Tongue (tissue), 2 donors: ENCODE data around the gene NDRG2. TPM values are rescaled to one million over a fixed set of nuclear protein-coding genes. Genes with fewer than 3 reads are reported as not detected.
"Not testable (repeated sequence)": the region's sequence is repeated elsewhere in the genome, so short reads cannot be mapped to it uniquely, and the experiment has no call there.

ENCODE experiments used
- DNase-seq: peaks from one replicate; pipeline ENCODE4 v3.0.0-alpha.2; 2015
- total RNA-seq: library from RNA; depleted of rRNA; stranded (reverse); fragments of >200 nt; gene quantifications from one replicate; pipeline ENCODE4 v1.2.3, GENCODE V29; 2014

The NDRG2 gene
- total RNA-seq, 1 donor from 2014 or later: 230 TPM

GRCh38 chr14:21033133-21033698 is 8.4 kb upstream of the NDRG2 start:
- DNase-seq: no peak

GRCh38 chr14:21032326-21033132 is 7.7 kb upstream of the NDRG2 start:
- no peak for DNase-seq

GRCh38 chr14:21030531-21030930 is 5.7 kb upstream of the NDRG2 start:
- no peak for DNase-seq

- no peak for DNase-seq
These were observed 5.1 kb upstream of the NDRG2 start, which contains the start of gene TPPP2 for GRCh38 chr14:21029917-21030316. Gene TPPP2 (plus strand): TSS chr14:21030217. CDS start chr14:21030582, 365 bp downstream.

- DNase-seq: no peak
These were observed 2.1 kb upstream of the NDRG2 start for GRCh38 chr14:21026988-21027315.

GRCh38 chr14:21026274-21026987 is 1.6 kb upstream of the NDRG2 start:
- peak; percentile 78 for DNase-seq

GRCh38 chr14:21025371-21026273 is 761 bp upstream of the NDRG2 start:
- DNase-seq: peak; percentile 76

GRCh38 chr14:21023817-21024584 is 860 bp downstream of the NDRG2 start:
- no peak for DNase-seq

- no peak for DNase-seq
These were observed 1.7 kb downstream of the NDRG2 start for GRCh38 chr14:21023174-21023573.

- no peak for DNase-seq
These were observed 2.2 kb downstream of the NDRG2 start for GRCh38 chr14:21022686-21023085.

- no peak for DNase-seq
These were observed 3.8 kb downstream of the NDRG2 start for GRCh38 chr14:21020977-21021545.

GRCh38 chr14:21019366-21019765 is 5.5 kb downstream of the NDRG2 start:
- no peak for DNase-seq

GRCh38 chr14:21018781-21019180 is 6.1 kb downstream of the NDRG2 start:
- no peak for DNase-seq

- no peak for DNase-seq
These were observed 6.6 kb downstream of the NDRG2 start for GRCh38 chr14:21018286-21018685.

- no peak for DNase-seq
These were observed 7.2 kb downstream of the NDRG2 start for GRCh38 chr14:21017528-21018245.

GRCh38 chr14:21016413-21017190 is 8.3 kb downstream of the NDRG2 start:
- no peak for DNase-seq

- DNase-seq: no peak
These were observed 9.5 kb downstream of the NDRG2 start for GRCh38 chr14:21015312-21015711.

GRCh38 chr14:21014761-21015190 is 10.1 kb downstream of the NDRG2 start:
- peak; percentile 96 for DNase-seq

- no peak for DNase-seq
These were observed 13.7 kb downstream of the NDRG2 start for GRCh38 chr14:21011136-21011535.

GRCh38 chr14:21009721-21010120 is 15.1 kb downstream of the NDRG2 start:
- DNase-seq: not testable (repeated sequence)
